Panc1 (cell line): ENCODE data around the gene C1orf50. TPM values are rescaled to one million over a fixed set of nuclear protein-coding genes. Genes with fewer than 3 reads are reported as not detected.

Experiments
- ATAC-seq: fragments of 200-7000 bp; cut with Tn5 transposase; 2 replicates; pipeline ENCODE4 v1.9.1; 2020; ENCODE audit warnings: mild to moderate bottlenecking, moderate library complexity
- BruUV-seq: library from RNA; stranded (reverse); fragments of 400-500 nt; replicated peaks from 2 replicates; lab custom pipeline; 2021; lab: Mats Ljungman, UMichigan
- CTCF ChIA-PET: fragments of 300-600 bp; sonication (Branson Sonifier 250); formaldehyde crosslinking; loops from one replicate; lab custom pipeline; 2022; ENCODE audit warnings: antibody characterized with exemption; lab: Charles Lee
- POLR2A ChIA-PET: fragments of 300-600 bp; sonication (Branson Sonifier 250); formaldehyde crosslinking; loops from one replicate; lab custom pipeline; 2022; ENCODE audit warnings: antibody characterized with exemption; lab: Charles Lee
- DNase-seq: peaks from one replicate; pipeline ENCODE4 v3.0.0-alpha.2; 2010; ENCODE audit warnings: low read depth, low spot score
- H3K27ac ChIP-seq: 2 replicates; pipeline ENCODE4 v1.5.1; 2011; ENCODE audit warnings: mild to moderate bottlenecking, low read length, inconsistent platforms
- H3K27me3 ChIP-seq: fragments of 200-500 bp; sonication (Bioruptor generic); 2 replicates; pipeline ENCODE4 v1.6.0; 2014; ENCODE audit warnings: low read length, inconsistent platforms; ENCODE audit not compliant: control insufficient read depth, insufficient read depth
- H3K36me3 ChIP-seq: fragments of 200-500 bp; sonication (Bioruptor generic); 2 replicates; pipeline ENCODE4 v1.5.1; 2014; ENCODE audit warnings: inconsistent platforms, mild to moderate bottlenecking, low read length, moderate library complexity; ENCODE audit not compliant: control insufficient read depth, insufficient read depth
- H3K4me1 ChIP-seq: 2 replicates; pipeline ENCODE4 v1.5.1; 2011; ENCODE audit warnings: inconsistent platforms, mild to moderate bottlenecking, low read length, moderate library complexity; ENCODE audit not compliant: control insufficient read depth, insufficient read depth
- H3K4me3 ChIP-seq, 2 experiments: 2 replicates each; pipeline ENCODE4 v1.5.1; 2011 to 2012; ENCODE audit warnings: low read depth in 2 of 2, low read length in 2 of 2, mild to moderate bottlenecking in 2 of 2, inconsistent platforms in 1 of 2, moderate library complexity in 1 of 2
- H3K9me3 ChIP-seq: fragments of 200-500 bp; sonication (Bioruptor generic); 2 replicates; pipeline ENCODE4 v1.5.1; 2014; ENCODE audit warnings: low read depth, mild to moderate bottlenecking, inconsistent platforms, low read length, moderate library complexity; ENCODE audit not compliant: control insufficient read depth, insufficient read depth
- POLR2AphosphoS5 ChIP-seq: IDR thresholded peaks from 2 replicates; pipeline ENCODE4 v1.6.1; 2012; ENCODE audit warnings: mild to moderate bottlenecking, low read depth, low read length, moderate library complexity
- SIN3A ChIP-seq: IDR thresholded peaks from 2 replicates; pipeline ENCODE4 v1.6.1; 2012; ENCODE audit warnings: low read depth, mild to moderate bottlenecking, low read length, moderate library complexity, borderline replicate concordance; ENCODE audit not compliant: insufficient read depth
- TCF7L2 ChIP-seq: IDR thresholded peaks from 2 replicates; pipeline ENCODE4 v1.6.1; 2011; ENCODE audit warnings: mild to moderate bottlenecking, low read depth, low read length, inconsistent platforms
- in situ Hi-C: cut with HindIII; loops from 2 replicates; pipeline ENCODE4 v1.10.0; 2016; ENCODE audit warnings: low sequenced_read_pairs, low pct_unique_long_range_greater_than_20kb
- intact Hi-C: fragments of 100-400 bp; cut with micrococcal nuclease; formaldehyde crosslinking; loops from one replicate; pipeline ENCODE4 v1.10.0; 2022; ENCODE audit not compliant: unreplicated experiment
- total RNA-seq: library from RNA; stranded (reverse); gene quantifications from one replicate; pipeline ENCODE4 v1.2.1, GENCODE V29; 2021; ENCODE audit not compliant: unreplicated experiment
- TF ChIP-seq, protein P1 (sequence below), 2 experiments: IDR thresholded peaks; 2 replicates each; pipeline ENCODE4 v1.6.1; 2011 to 2012; ENCODE audit warnings: low read depth in 2 of 2, control low read depth in 1 of 2, low read length in 1 of 2, mild to moderate bottlenecking in 1 of 2, moderate library complexity in 1 of 2; ENCODE audit not compliant: insufficient read depth in 1 of 2
- TF ChIP-seq, protein P2 (sequence below): fragments of 450-650 bp; IDR thresholded peaks from 2 replicates; pipeline ENCODE4 v1.5.1; 2017; ENCODE audit warnings: mild to moderate bottlenecking

Gene C1orf50
- total RNA-seq, 1 experiment from 2014 or later, result 5.8 TPM

DNA sequence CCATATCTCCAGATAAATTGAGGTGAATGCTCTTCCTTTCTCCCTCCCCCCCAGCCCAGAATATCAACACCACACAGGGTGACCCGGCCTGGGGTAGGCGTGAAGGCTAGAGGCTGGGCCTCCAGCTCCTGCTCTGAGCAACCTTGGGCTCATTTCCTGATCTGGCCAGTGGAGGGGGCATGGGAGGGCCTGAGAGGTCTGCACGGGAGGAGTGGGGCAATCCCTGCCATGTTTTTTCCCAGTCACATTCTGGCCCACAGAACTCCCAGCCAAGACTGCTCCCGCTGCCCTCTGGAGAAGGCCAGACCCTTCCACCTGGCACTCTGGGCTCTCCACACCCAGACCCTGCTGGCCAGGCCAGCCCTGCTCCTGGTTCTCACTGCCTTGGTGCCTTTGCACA, 30.9 kb upstream of the C1orf50 start:
- H3K9me3 ChIP-seq, result no peaks in the 10 kb centered on the region
- CTCF ChIA-PET, result no interaction called here
- in situ Hi-C loops, result no loop called here
- no peak for DNase-seq
- H3K4me1 ChIP-seq, result no peaks in the 10 kb centered on the region
- H3K36me3 ChIP-seq, result no peaks in the 10 kb centered on the region
- H3K4me3 ChIP-seq, result no peak overlapping the region
- ATAC-seq, result peak; percentile 75
- POLR2A ChIA-PET, result no interaction called here
- TF ChIP-seq, protein P1, sequence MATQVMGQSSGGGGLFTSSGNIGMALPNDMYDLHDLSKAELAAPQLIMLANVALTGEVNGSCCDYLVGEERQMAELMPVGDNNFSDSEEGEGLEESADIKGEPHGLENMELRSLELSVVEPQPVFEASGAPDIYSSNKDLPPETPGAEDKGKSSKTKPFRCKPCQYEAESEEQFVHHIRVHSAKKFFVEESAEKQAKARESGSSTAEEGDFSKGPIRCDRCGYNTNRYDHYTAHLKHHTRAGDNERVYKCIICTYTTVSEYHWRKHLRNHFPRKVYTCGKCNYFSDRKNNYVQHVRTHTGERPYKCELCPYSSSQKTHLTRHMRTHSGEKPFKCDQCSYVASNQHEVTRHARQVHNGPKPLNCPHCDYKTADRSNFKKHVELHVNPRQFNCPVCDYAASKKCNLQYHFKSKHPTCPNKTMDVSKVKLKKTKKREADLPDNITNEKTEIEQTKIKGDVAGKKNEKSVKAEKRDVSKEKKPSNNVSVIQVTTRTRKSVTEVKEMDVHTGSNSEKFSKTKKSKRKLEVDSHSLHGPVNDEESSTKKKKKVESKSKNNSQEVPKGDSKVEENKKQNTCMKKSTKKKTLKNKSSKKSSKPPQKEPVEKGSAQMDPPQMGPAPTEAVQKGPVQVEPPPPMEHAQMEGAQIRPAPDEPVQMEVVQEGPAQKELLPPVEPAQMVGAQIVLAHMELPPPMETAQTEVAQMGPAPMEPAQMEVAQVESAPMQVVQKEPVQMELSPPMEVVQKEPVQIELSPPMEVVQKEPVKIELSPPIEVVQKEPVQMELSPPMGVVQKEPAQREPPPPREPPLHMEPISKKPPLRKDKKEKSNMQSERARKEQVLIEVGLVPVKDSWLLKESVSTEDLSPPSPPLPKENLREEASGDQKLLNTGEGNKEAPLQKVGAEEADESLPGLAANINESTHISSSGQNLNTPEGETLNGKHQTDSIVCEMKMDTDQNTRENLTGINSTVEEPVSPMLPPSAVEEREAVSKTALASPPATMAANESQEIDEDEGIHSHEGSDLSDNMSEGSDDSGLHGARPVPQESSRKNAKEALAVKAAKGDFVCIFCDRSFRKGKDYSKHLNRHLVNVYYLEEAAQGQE (IDR thresholded peaks at IDR 0.05; ENCODE audit: insufficient read depth in 1 of 2, low read depth in 2 of 2, low read length in 1 of 2), result no peak
- no peak for TF ChIP-seq POLR2AphosphoS5
- no peak for TF ChIP-seq SIN3A
- TF ChIP-seq, protein P2, sequence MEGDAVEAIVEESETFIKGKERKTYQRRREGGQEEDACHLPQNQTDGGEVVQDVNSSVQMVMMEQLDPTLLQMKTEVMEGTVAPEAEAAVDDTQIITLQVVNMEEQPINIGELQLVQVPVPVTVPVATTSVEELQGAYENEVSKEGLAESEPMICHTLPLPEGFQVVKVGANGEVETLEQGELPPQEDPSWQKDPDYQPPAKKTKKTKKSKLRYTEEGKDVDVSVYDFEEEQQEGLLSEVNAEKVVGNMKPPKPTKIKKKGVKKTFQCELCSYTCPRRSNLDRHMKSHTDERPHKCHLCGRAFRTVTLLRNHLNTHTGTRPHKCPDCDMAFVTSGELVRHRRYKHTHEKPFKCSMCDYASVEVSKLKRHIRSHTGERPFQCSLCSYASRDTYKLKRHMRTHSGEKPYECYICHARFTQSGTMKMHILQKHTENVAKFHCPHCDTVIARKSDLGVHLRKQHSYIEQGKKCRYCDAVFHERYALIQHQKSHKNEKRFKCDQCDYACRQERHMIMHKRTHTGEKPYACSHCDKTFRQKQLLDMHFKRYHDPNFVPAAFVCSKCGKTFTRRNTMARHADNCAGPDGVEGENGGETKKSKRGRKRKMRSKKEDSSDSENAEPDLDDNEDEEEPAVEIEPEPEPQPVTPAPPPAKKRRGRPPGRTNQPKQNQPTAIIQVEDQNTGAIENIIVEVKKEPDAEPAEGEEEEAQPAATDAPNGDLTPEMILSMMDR, result no peak
- no peak for TF ChIP-seq TCF7L2
- no TSS peak for BruUV-seq
- H3K27ac ChIP-seq, result no peak overlapping the region
- intact Hi-C loops, result loop anchor here (10.0 kb wide), 1 partner anchor 161 kb away; no protein-coding TSS in a partner anchor
- H3K27me3 ChIP-seq, result no peaks in the 10 kb centered on the region

DNA sequence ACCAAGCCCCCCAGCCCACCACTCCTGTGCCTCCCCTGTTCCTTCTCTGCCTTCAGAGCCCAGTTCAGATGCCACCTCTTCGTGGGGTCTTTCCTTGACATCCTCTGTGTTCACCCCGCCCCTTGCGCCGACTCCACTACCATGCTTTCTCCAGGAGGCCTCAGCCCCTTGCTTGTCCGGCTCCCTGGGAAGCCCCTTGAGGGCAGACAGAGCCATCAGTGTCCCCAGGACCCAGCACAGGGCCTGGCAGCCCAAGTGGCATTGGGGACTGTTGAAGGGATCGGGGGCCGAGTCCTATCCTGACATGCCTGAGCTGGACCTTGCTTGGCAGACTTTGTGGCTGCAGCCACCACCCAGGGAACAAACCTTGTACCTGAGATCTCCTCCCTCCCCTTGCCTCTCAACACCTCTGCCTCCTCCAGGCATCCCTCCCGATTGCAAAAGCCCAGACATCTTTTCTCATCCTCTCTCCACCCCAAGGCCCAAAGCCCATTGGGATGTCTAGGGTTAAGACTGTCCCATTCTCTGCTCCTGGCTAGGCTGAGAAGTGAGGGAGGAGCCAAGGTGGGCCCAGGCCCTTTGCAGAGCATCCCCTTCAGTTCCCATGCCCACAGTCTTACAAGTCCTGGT, 30.4 kb upstream of the C1orf50 start:
- no peaks in the 10 kb centered on the region for H3K9me3 ChIP-seq
- BruUV-seq, result no TSS peak
- ChIA-PET CTCF (no interaction called here), POLR2A (no interaction called here)
- in situ Hi-C loops (no loop called here), intact Hi-C loops (loop anchor here (10.0 kb wide), 1 partner anchor 162 kb away; no protein-coding TSS in a partner anchor)
- ATAC-seq (no peak), DNase-seq (no peak)
- no peaks in the 10 kb centered on the region for H3K4me1 ChIP-seq
- TF ChIP-seq, protein P1 (IDR thresholded peaks at IDR 0.05; ENCODE audit: insufficient read depth in 1 of 2, low read depth in 2 of 2, low read length in 1 of 2), result no peak
- no peak for TF ChIP-seq TCF7L2
- TF ChIP-seq POLR2AphosphoS5, result no peak
- no peak for TF ChIP-seq SIN3A
- TF ChIP-seq, protein P2, result no peak
- H3K27me3 ChIP-seq, result no peaks in the 10 kb centered on the region
- H3K4me3 ChIP-seq, result no peak overlapping the region
- no peaks in the 10 kb centered on the region for H3K36me3 ChIP-seq
- no peak overlapping the region for H3K27ac ChIP-seq
